ENCODE measurements around the gene MTR. TPM values are rescaled to one million over a fixed set of nuclear protein-coding genes. Genes with fewer than 3 reads are reported as not detected.

Gene MTR
- total RNA-seq, 2 donors from 2014 or later, result 44.2 to 47.6 TPM

- intact Hi-C loops (cut with DNase I), result no loop called here
- DNase-seq (ENCODE audit: low spot score), result no peak
These were observed 126.5 kb downstream of the MTR start for GRCh38 chr1:236921610-236922009.

GRCh38 chr1:236922190-236922589, 127.1 kb downstream of the MTR start:
- intact Hi-C loops (cut with DNase I), result no loop called here
- DNase-seq (ENCODE audit: low spot score), result no peak

GRCh38 chr1:236925386-236925785, 130.3 kb downstream of the MTR start:
- intact Hi-C loops (cut with DNase I), result no loop called here
- no peak for DNase-seq (ENCODE audit: low spot score)

DNA sequence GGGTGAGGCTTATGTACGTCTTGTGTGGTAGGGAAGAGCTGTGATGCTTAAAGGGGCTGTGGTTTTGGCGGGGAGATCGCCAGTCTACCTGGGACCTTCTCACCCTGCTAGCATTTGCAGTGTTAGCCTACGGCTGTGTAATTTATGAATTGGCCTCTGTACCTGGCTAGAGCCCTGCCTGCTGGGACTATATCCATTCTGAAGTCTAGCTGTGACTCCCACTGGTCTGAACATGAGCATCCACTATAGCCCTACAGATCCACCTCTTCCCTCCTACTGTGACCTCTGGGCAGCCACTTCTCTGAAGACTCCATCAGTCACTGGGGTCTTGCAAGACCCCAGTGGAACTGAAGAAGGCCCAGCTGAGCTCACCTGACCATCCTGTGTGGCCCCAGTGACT, 135.4 kb downstream of the MTR start:
- intact Hi-C loops (cut with DNase I), result no loop called here
- no peak for DNase-seq (ENCODE audit: low spot score)

- intact Hi-C loops (cut with DNase I), result no loop called here
- no peak for DNase-seq (ENCODE audit: low spot score)
These were observed 143.7 kb downstream of the MTR start for GRCh38 chr1:236938760-236939159.

DNA sequence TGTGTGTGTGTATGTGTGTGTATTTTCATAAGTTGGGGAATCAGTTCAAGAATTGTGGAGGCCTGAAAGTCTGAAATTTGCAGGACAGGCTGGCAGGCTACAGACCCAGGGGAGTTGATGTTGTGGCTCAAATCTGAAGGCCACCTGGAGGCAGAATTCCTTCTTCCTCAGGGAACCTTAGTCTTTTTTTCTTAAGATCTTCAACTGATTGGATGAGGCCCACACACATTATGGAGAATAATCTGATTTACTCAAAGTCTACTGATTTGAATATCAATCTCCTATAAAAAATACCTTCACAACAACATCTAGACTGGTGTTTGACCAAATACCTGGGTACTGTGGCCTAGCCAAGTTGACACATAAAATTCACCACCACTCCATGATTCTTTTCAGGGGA, 147.3 kb downstream of the MTR start:
- DNase-seq (ENCODE audit: low spot score), result no peak
- intact Hi-C loops (cut with DNase I), result no loop called here

GRCh38 chr1:236944556-236944955, 149.5 kb downstream of the MTR start:
- intact Hi-C loops (cut with DNase I), result no loop called here
- no peak for DNase-seq (ENCODE audit: low spot score)

- DNase-seq (ENCODE audit: low spot score), result no peak
- intact Hi-C loops (cut with DNase I), result loop anchor here in 1 of 2 donors (5.0 kb wide), 1 partner anchor 1042 kb away; no protein-coding TSS in a partner anchor
These were observed 149.9 kb downstream of the MTR start for GRCh38 chr1:236945002-236945401.

DNA sequence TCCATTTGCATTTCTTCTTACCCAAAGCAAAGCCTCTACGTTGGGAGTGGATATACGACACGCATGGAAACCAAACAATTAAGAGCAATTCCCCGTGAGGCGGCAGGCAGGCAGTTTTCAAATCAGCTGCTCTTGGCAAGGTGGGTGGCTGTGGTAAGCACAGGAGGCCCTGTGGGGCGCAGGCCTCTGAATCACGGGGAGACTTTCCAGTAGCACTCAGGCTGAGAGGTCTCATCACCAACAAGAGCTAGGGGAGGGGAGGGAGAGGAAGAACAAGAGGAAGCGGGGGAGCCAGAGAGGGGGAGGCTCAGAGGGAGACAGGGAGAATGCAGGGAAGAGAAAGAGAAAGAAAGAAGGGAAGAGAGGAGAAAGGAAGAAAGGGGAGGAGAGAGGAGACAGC, 152.7 kb downstream of the MTR start:
- intact Hi-C loops (cut with DNase I), result loop anchor here in 1 of 2 donors (5.0 kb wide), 1 partner anchor 1040 kb away; no protein-coding TSS in a partner anchor
- DNase-seq (ENCODE audit: low spot score), result no peak

DNA sequence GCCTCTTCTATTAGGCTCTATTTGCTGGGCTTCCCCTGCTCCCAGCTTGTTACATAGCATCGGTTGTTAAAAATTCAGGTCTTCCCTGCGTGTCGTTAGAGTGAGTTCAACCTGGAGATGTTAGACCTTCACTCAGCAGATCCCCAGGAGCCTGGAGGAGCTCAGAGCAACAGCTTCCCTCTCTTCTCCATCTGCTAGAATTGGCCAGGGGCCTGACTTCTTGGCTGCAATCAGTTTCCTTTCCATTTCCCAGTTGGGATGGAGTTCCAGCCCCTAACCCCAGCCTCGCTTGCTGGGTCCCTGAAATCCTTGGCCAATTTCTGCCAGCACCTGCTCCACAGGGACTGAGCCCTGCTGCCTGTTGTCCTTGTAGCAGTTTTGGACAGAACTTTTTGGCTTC, 153.3 kb downstream of the MTR start:
- no peak for DNase-seq (ENCODE audit: low spot score)
- intact Hi-C loops (cut with DNase I), result loop anchor here in 1 of 2 donors (5.0 kb wide), 1 partner anchor 1039 kb away; no protein-coding TSS in a partner anchor

- intact Hi-C loops (cut with DNase I), result loop anchor here in 1 of 2 donors (5.0 kb wide), 1 partner anchor 1038 kb away; no protein-coding TSS in a partner anchor
- no peak for DNase-seq (ENCODE audit: low spot score)
These were observed 153.9 kb downstream of the MTR start for GRCh38 chr1:236948996-236949395.

DNA sequence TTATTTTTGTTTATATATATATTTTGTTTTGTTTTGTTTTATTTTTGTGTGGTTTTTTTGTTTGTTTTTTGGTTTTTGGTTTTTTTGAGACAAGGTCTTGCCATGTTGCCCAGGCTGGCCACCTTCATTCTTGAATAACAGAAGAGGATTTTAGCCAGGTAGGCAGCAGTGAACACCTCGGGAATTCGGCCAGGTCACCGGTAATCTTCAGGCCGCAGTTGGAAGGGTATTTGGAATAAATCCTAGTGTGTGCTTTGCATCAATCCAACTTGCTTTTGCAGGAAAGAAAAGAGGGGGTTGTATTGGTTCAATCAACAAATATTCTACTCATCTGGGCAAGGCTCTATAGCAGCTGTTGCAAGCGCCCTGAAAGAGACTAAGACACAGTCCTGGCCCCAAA, 155.3 kb downstream of the MTR start:
- no peak for DNase-seq (ENCODE audit: low spot score)

DNA sequence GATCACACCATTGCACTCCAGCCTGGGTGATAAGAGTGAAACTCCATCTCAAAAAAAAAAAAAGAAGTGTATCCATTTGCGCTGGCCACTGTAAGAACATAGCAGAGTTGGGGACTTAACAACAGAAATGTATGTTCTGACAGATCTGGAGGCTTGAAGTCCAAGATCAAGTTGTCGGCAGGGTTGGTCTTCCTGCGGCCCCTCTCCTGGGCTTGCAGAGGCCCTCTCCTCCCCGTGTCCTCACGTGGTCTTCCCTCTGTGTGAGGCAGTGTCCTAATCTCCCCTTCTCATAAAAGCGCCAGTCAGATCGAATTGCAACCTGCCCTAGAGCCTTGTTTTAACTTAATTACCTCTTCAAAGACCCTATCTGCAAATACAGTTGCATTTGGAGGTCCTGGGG, 156.6 kb downstream of the MTR start:
- intact Hi-C loops (cut with DNase I), result no loop called here
- no peak for DNase-seq (ENCODE audit: low spot score)

More for the DNA sequence above, 155.3 kb downstream of the MTR start:
- intact Hi-C loops (cut with DNase I), result no loop called here

DNA sequence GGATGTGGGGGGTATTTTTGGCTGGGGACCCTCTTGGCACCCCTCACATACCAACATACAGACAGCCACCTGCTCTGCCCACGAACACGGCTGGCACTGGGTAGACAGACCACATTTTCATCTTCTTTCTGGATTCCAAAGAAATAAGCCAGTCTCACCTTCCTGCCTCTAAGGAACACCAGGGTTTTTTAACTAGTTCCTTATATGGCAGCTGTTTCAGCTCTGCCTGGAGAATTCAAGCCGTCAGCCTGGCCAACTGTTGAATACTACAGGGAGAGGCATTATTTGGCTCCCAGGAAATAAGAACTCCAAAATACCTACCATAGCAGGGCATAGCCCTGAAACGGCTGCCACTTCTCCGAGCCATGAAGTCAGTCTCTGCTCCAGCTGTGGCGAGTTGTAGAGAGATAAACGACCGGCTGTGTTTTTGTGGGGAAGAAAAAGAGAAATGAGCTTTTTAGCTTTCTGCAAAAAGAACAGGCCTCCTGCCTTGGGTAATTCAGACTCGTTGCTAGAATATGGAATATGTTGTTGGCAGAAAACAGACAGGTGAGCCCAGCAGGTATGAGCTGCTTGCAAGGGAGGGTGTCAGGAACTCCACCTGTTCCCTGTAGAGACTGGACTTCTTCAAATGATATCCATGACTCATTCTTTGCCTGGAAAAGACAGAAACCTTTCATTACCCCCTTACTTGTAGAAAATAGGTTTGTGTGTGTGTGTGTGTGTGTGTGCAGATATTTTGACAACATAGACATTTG, 157.3 kb downstream of the MTR start:
- no peak for DNase-seq (ENCODE audit: low spot score)
- intact Hi-C loops (cut with DNase I), result no loop called here

- intact Hi-C loops (cut with DNase I), result no loop called here
- no peak for DNase-seq (ENCODE audit: low spot score)
These were observed 158.1 kb downstream of the MTR start for GRCh38 chr1:236953151-236953700.

Other genes starting within 250 kb of the MTR start
- 10 to 100 TPM; 27.4 to 28.3 TPM for gene HEATR1, start 190.8 kb upstream of the MTR start, total RNA-seq
- 1 to 10 TPM; 3.7 to 7.4 TPM for gene ACTN2, start 108.8 kb upstream of the MTR start, total RNA-seq
- not detected for gene MT1HL1, start 209.1 kb downstream of the MTR start, total RNA-seq
- gene RYR2, start 246.9 kb downstream of the MTR start, total RNA-seq, result 1 to 10 TPM; 7.6 to 8.8 TPM